Measurements from ENCODE around the gene ATP1B3. TPM values are rescaled to one million over a fixed set of nuclear protein-coding genes. Genes with fewer than 3 reads are reported as not detected.

ATP1B3 gene
- total RNA-seq, 2 donors from 2014 or later: 397 to 503 TPM

GRCh38 chr3:141858312-141858711 lies 18.1 kb upstream of the ATP1B3 start:
- ATAC-seq: no peak
- no peak for DNase-seq
- intact Hi-C loops (cut with DNase I, micrococcal nuclease): no loop called here

GRCh38 chr3:141859651-141860050 lies 16.8 kb upstream of the ATP1B3 start:
- intact Hi-C loops (cut with DNase I, micrococcal nuclease): no loop called here
- ATAC-seq (peak; percentile 96), DNase-seq (peak; percentile 19 to 61)

GRCh38 chr3:141860086-141860669 lies 16.3 kb upstream of the ATP1B3 start:
- peak; percentile 28 for ATAC-seq
- DNase-seq: no peak
- intact Hi-C loops (cut with DNase I, micrococcal nuclease): no loop called here

GRCh38 chr3:141860766-141861513 lies 15.5 kb upstream of the ATP1B3 start:
- intact Hi-C loops (cut with DNase I, micrococcal nuclease): no loop called here
- DNase-seq: no peak
- ATAC-seq: no peak

- intact Hi-C loops (cut with DNase I, micrococcal nuclease): no loop called here
Observed at GRCh38 chr3:141862279-141862816, 14.1 kb upstream of the ATP1B3 start.

DNA sequence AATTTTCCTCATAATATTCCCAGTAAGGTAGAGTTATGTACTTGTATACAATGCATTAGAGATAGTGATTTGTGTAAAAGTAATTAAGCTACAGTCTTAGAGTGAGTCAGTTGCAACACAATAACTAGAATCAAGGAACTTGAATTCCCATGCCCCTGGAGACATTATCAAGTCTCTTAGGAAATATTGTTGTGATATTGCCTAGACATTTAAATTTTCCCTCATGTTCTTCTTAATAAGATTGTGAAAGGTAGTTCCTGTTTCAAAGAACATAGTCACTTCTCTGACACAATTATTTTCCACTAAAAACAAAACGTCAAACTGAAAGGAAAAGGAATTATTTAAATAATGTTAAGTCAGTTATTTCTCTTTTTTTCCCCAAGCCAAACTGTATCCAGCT lies 13.0 kb upstream of the ATP1B3 start:
- ATAC-seq: no peak
- intact Hi-C loops (cut with DNase I, micrococcal nuclease): no loop called here
- DNase-seq: no peak

More at GRCh38 chr3:141862279-141862816, 14.1 kb upstream of the ATP1B3 start:
- ATAC-seq: no peak
- DNase-seq: no peak

- ATAC-seq: no peak
- intact Hi-C loops (cut with DNase I, micrococcal nuclease): no loop called here
- DNase-seq: no peak
Observed at GRCh38 chr3:141864281-141864970, 12.0 kb upstream of the ATP1B3 start.

DNA sequence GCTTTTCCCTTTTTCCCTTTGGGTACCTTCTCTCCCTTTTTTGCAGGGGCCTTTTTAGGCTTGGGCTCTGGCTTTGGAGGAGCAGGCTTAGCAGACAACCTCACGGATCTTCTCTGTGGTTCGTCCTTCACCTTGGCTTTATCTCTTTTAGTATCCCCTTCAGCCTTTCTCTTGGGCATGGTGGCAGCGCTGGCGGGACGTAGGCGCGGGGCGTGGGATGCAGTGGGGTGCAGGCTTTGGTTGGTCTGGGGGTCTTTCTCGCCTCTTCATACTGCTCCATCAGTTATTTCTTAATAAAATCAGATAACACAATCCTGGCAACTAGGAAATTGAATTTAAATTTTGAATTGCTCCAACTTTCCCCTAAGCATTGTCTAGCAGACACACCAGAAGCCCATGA lies 11.3 kb upstream of the ATP1B3 start:
- ATAC-seq (no peak), DNase-seq (no peak)
- intact Hi-C loops (cut with DNase I, micrococcal nuclease): no loop called here

GRCh38 chr3:141870091-141870687 lies 6.3 kb upstream of the ATP1B3 start:
- no peak for ATAC-seq
- intact Hi-C loops (cut with DNase I, micrococcal nuclease): no loop called here
- no peak for DNase-seq

- ATAC-seq: peak; percentile 74
Observed at GRCh38 chr3:141875374-141875892, 1.0 kb upstream of the ATP1B3 start.

GRCh38 chr3:141875893-141876380 lies 506 bp upstream of the ATP1B3 start:
- DNase-seq (peak; percentile 71 to 76), ATAC-seq (peak; percentile 64)

More at GRCh38 chr3:141875374-141875892, 1.0 kb upstream of the ATP1B3 start:
- peak; percentile 85 to 91 for DNase-seq
- intact Hi-C loops (cut with DNase I, micrococcal nuclease): loop anchor here in 1 of 2 donors (5.0 kb wide), 1 partner anchor 138 kb away; the partner anchor contains the start of gene RNF7

GRCh38 chr3:141876891-141877621 lies 613 bp downstream of the ATP1B3 start:
- DNase-seq: peak; percentile 54 to 68
- peak; percentile 28 for ATAC-seq
- intact Hi-C loops (cut with DNase I, micrococcal nuclease): loop anchor here in 1 of 2 donors (5.0 kb wide), 1 partner anchor 140 kb away; the partner anchor contains the start of gene RNF7

More at GRCh38 chr3:141875893-141876380, 506 bp upstream of the ATP1B3 start:
- intact Hi-C loops (cut with DNase I, micrococcal nuclease): loop anchor here in 1 of 2 donors (5.0 kb wide), 1 partner anchor 139 kb away; the partner anchor contains the start of gene RNF7

DNA sequence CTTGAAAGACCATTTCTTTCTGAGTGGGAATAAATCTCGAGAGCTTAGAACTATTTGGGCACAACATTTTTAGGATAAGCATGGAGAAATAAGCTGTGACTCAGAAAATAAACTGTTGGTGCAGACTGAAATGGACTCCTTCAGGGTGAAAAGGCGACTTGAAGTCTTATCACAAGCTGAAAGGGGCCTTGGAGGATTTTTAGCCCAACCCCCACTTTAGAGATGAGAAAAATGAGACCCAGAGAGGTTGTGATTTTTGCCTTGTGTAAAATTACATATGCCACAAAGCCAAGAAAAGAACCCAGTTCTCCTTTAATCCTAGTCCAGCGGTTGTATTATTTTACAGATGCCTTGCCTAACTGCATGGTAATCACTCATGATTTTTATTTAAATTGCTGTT lies 1.5 kb downstream of the ATP1B3 start:
- ATAC-seq: no peak
- DNase-seq: no peak
- intact Hi-C loops (cut with DNase I, micrococcal nuclease): loop anchor here in 1 of 2 donors (5.0 kb wide), 1 partner anchor 141 kb away; the partner anchor contains the start of gene RNF7

GRCh38 chr3:141878326-141878725 lies 1.9 kb downstream of the ATP1B3 start:
- DNase-seq (no peak), ATAC-seq (peak; percentile 25)
- intact Hi-C loops (cut with DNase I, micrococcal nuclease): loop anchor here in 1 of 2 donors (5.0 kb wide), 1 partner anchor 141 kb away; the partner anchor contains the start of gene RNF7

GRCh38 chr3:141878817-141879216 lies 2.4 kb downstream of the ATP1B3 start:
- DNase-seq (peak in 1 of 2 donors; percentile 39), ATAC-seq (no peak)
- intact Hi-C loops (cut with DNase I, micrococcal nuclease): loop anchor here in 1 of 2 donors (5.0 kb wide), 1 partner anchor 142 kb away; the partner anchor contains the start of gene RNF7

DNA sequence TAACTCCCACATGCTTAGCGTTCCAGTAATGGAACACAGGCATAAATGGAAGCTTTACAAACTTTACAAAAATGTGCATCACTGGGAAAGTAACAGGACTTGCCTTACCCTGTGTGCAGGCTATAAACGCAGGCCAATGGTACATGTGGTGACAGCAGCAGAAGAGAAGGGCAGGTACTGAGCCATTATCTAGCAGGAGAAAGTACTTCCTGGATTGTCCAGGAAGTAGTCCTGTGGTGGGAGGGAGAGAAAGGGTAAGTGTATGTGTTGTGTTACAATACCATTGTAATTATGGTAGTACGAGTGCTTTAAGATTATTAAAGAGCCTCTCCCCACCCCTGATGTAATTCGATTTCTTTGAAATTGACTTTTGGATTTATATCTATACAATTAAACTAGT lies 5.3 kb downstream of the ATP1B3 start:
- ATAC-seq (peak; percentile 69), DNase-seq (peak in 1 of 2 donors; percentile 39)
- intact Hi-C loops (cut with DNase I, micrococcal nuclease): no loop called here

- intact Hi-C loops (cut with DNase I, micrococcal nuclease): no loop called here
- no peak for ATAC-seq
- DNase-seq: no peak
Observed at GRCh38 chr3:141887051-141887450, 10.6 kb downstream of the ATP1B3 start.
